ENCODE measurements around the gene IL20RA.

DNA sequence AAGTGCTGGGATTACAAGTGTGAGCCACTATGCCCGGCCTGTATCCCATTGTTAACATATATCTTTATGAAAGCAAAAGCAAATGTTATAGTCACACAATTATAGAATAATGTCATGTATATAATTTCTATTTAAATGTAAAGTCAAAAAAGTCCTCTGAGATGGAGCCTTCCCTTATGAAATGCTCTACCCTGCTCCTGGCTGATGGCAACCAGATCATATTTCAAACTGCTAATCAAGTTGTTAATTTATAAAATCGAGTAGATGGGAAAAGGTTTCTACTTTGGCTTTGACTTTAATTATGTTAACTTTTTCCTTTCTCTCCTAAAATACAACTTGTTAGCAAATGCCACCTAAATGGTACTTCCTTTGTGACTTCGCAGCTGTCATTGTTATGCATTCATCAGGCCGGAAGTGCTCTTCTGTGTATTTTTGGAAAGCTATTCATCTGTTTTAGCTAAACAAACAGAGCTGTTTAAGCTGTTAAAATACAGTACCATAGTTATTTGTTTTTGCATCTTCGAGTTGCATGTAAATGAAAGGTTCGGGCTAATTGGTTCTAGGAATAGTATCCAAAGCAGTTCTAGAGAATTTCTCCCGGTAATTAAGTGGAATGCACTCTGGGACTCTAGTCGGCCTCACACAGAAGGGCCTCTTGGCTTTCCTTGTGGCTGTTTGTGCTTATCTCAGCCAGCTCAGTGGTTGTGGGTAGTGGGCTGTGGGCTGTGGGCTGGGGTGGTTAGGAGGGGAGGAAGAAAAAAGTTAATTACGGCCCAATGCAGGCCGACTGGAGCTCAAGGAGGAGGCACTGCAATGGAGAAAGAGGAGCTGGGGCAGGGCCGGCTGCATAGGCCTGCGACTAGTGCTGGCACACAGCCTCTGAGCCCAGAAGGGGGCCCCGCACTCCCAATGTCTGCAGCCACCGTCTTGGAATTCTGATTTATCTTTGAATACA lies 87.9 kb downstream of the IL20RA start:
- no peak for TF ChIP-seq POLR2A (IDR thresholded peaks at IDR 0.05; ENCODE audit: low read depth, low read length)
- TF ChIP-seq, protein P1, sequence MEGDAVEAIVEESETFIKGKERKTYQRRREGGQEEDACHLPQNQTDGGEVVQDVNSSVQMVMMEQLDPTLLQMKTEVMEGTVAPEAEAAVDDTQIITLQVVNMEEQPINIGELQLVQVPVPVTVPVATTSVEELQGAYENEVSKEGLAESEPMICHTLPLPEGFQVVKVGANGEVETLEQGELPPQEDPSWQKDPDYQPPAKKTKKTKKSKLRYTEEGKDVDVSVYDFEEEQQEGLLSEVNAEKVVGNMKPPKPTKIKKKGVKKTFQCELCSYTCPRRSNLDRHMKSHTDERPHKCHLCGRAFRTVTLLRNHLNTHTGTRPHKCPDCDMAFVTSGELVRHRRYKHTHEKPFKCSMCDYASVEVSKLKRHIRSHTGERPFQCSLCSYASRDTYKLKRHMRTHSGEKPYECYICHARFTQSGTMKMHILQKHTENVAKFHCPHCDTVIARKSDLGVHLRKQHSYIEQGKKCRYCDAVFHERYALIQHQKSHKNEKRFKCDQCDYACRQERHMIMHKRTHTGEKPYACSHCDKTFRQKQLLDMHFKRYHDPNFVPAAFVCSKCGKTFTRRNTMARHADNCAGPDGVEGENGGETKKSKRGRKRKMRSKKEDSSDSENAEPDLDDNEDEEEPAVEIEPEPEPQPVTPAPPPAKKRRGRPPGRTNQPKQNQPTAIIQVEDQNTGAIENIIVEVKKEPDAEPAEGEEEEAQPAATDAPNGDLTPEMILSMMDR (IDR thresholded peaks at IDR 0.05; ENCODE audit: extremely low read depth in 1 of 2, insufficient read depth in 1 of 2, low read depth in 1 of 2, low read length in 2 of 2), result no peak
- no peak for TF ChIP-seq GATA2 (IDR thresholded peaks at IDR 0.05; ENCODE audit: insufficient read depth, insufficient read length, low read depth, low read length)
- no peak for TF ChIP-seq POLR2AphosphoS5 (IDR thresholded peaks at IDR 0.05; ENCODE audit: insufficient read depth, low read depth, low read length)
- TF ChIP-seq EZH2 (IDR thresholded peaks at IDR 0.05; ENCODE audit: borderline replicate concordance, low read depth, low read length, severe bottlenecking), result no peak
- TF ChIP-seq, protein P2, sequence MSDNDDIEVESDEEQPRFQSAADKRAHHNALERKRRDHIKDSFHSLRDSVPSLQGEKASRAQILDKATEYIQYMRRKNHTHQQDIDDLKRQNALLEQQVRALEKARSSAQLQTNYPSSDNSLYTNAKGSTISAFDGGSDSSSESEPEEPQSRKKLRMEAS (IDR thresholded peaks at IDR 0.05; ENCODE audit: insufficient read depth, insufficient read length), result no peak
- TF ChIP-seq JUN (IDR thresholded peaks at IDR 0.05; ENCODE audit: borderline replicate concordance, insufficient read depth, insufficient read length, low read depth), result no peak
- no peak for TF ChIP-seq MYC (IDR thresholded peaks at IDR 0.05; ENCODE audit: low read depth, low read length)
- TF ChIP-seq FOS (IDR thresholded peaks at IDR 0.05; ENCODE audit: borderline replicate concordance, insufficient read depth, low read length), result no peak

All from endothelial cell of umbilical vein (primary cell).